ENCODE data around the gene GSK3B.

DNA sequence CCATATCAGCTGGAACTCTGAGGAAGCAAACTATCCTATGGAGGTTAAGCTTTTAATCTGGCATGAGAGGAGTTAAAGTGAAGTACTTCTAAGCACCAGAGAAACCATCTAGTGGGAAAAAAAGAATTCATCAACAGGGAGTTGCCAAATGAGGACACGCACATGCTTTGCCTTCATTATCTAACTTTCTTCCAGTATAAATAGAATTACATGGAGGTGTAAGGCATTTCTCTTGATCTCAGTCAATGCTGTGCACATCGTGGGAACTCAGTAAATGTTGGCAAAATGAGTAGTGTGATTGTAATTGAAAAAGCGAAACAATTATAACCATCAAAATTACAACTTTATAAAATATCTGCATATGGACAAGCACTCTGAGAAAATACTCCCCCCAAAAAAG lies 8.0 kb upstream of the GSK3B start:
- TF ChIP-seq, protein P1, sequence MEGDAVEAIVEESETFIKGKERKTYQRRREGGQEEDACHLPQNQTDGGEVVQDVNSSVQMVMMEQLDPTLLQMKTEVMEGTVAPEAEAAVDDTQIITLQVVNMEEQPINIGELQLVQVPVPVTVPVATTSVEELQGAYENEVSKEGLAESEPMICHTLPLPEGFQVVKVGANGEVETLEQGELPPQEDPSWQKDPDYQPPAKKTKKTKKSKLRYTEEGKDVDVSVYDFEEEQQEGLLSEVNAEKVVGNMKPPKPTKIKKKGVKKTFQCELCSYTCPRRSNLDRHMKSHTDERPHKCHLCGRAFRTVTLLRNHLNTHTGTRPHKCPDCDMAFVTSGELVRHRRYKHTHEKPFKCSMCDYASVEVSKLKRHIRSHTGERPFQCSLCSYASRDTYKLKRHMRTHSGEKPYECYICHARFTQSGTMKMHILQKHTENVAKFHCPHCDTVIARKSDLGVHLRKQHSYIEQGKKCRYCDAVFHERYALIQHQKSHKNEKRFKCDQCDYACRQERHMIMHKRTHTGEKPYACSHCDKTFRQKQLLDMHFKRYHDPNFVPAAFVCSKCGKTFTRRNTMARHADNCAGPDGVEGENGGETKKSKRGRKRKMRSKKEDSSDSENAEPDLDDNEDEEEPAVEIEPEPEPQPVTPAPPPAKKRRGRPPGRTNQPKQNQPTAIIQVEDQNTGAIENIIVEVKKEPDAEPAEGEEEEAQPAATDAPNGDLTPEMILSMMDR (IDR thresholded peaks at IDR 0.05) = no peak
- no peak for TF ChIP-seq EZH2 (IDR thresholded peaks at IDR 0.05; ENCODE audit: borderline replicate concordance, insufficient read depth, low read depth, low read length, poor library complexity, severe bottlenecking)

Data from B cell (primary cell).